K562 (cell line): Measurements from ENCODE around the gene POU4F3.

Experiments used
- ATF1 ChIP-seq, 2 experiments: fragments of 450-650 bp in 1 of 2; IDR thresholded peaks; 2 replicates each; pipeline ENCODE4 v1.6.1; 2016; ENCODE audit warnings: missing compliant biosample characterization in 1 of 2, missing genetic modification characterization in 1 of 2
- CREB3L1 ChIP-seq: fragments of 450-650 bp; IDR thresholded peaks from 2 replicates; pipeline ENCODE4 v1.6.1; 2014; ENCODE audit warnings: low read depth, mild to moderate bottlenecking, moderate library complexity, borderline replicate concordance
- E2F1 ChIP-seq: sonication (generic); formaldehyde crosslinking; IDR thresholded peaks from 2 replicates; pipeline ENCODE4 v1.8.1; 2023; ENCODE audit warnings: mild to moderate bottlenecking, missing genetic modification reagents, moderate library complexity
- ELF1 ChIP-seq: fragments of 200-800 bp; sonication (Bioruptor generic); IDR thresholded peaks from 2 replicates; pipeline ENCODE4 v1.6.1; 2016; ENCODE audit warnings: missing genetic modification characterization, missing compliant biosample characterization
- ETS2 ChIP-seq: IDR thresholded peaks from 2 replicates; pipeline ENCODE4 v1.6.1; 2016; ENCODE audit warnings: borderline replicate concordance, missing genetic modification characterization, mild to moderate bottlenecking, moderate library complexity, missing compliant biosample characterization; ENCODE audit not compliant: poor library complexity, severe bottlenecking
- EZH2 ChIP-seq: IDR thresholded peaks from 2 replicates; pipeline ENCODE4 v1.6.1; 2012; ENCODE audit warnings: low read depth, mild to moderate bottlenecking, inconsistent platforms, low read length, borderline replicate concordance
- GABPA ChIP-seq: fragments of 200-800 bp; sonication (Bioruptor generic); conservative IDR thresholded peaks from 2 replicates; pipeline ENCODE4 v1.6.1; 2016; ENCODE audit warnings: low read depth, missing genetic modification characterization, missing compliant biosample characterization
- SRF ChIP-seq, 2 experiments: fragments of 250-450, 450-650 bp in 1 of 2; sonication (Bioruptor Pico) in 1 of 2; sonication (generic) in 1 of 2; formaldehyde crosslinking; IDR thresholded peaks; 2 replicates each; pipeline versions ENCODE4 v1.5.0 to v1.5.1; 2020 to 2022; ENCODE audit warnings: mild to moderate bottlenecking in 1 of 2, missing genetic modification reagents in 1 of 2
- TAF1 ChIP-seq: IDR thresholded peaks from 2 replicates; pipeline ENCODE4 v1.6.1; 2011; ENCODE audit warnings: mild to moderate bottlenecking, low read length, moderate library complexity; ENCODE audit not compliant: insufficient read depth, control insufficient read depth, severe bottlenecking; ENCODE audit errors: extremely low read depth
- ZNF274 ChIP-seq: IDR thresholded peaks from 2 replicates; pipeline ENCODE4 v1.6.1; 2011; ENCODE audit warnings: low read depth, mild to moderate bottlenecking, low read length, moderate library complexity, borderline replicate concordance
- ZNF561 ChIP-seq: fragments of 450-650 bp; formaldehyde crosslinking; conservative IDR thresholded peaks from 2 replicates; pipeline ENCODE4 v1.4.0; 2020; ENCODE audit warnings: mild to moderate bottlenecking, moderate library complexity
- ZNF79 ChIP-seq: fragments of 250-450 bp; sonication (Bioruptor Pico); IDR thresholded peaks from 2 replicates; pipeline ENCODE4 v1.4.0; 2020; ENCODE audit warnings: low read depth, mild to moderate bottlenecking, moderate library complexity

- TF ChIP-seq ATF1 (CRISPR knock-in tag; IDR thresholded peaks at IDR 0.05), result no peak
- TF ChIP-seq ATF1 (tag; IDR thresholded peaks at IDR 0.05), result no peak
- TF ChIP-seq CREB3L1, result no peak
- no peak for TF ChIP-seq SRF (CRISPR knock-in tag; IDR thresholded peaks at IDR 0.05)
- no peak for TF ChIP-seq ZNF561 (CRISPR knock-in tag)
- TF ChIP-seq ZNF79, result no peak
- TF ChIP-seq ZNF274, result no peak
- no peak for TF ChIP-seq EZH2
- no peak for TF ChIP-seq ETS2 (tag)
- TF ChIP-seq GABPA (tag), result no peak
- no peak for TF ChIP-seq E2F1 (CRISPR knock-in tag)
- TF ChIP-seq TAF1, result no peak
- no peak for TF ChIP-seq ELF1 (tag)
Measured at GRCh38 chr5:146376821-146377220, 38.2 kb downstream of the POU4F3 start.
